Mononuclear cell (primary cell): Measurements from ENCODE around the gene NTN5. TPM values are rescaled to one million over a fixed set of nuclear protein-coding genes. Genes with fewer than 3 reads are reported as not detected.
"Not testable (repeated sequence)": the region's sequence is repeated elsewhere in the genome, so short reads cannot be mapped to it uniquely, and the experiment has no call there.

ENCODE experiments used
- H3K27me3 ChIP-seq: 2 replicates; pipeline ENCODE4 v1.6.0; 2011; ENCODE audit warnings: low read length, control low read depth; ENCODE audit not compliant: insufficient read depth
- H3K4me1 ChIP-seq: 2 replicates; pipeline ENCODE4 v1.5.1; 2011; ENCODE audit warnings: mild to moderate bottlenecking, low read length, control low read depth; ENCODE audit not compliant: insufficient read depth
- H3K4me3 ChIP-seq: 2 replicates; pipeline ENCODE4 v1.5.1; 2011; ENCODE audit warnings: mild to moderate bottlenecking, low read length, moderate library complexity
- H3K9me3 ChIP-seq: 2 replicates; pipeline ENCODE4 v1.5.1; 2011; ENCODE audit warnings: low read depth, mild to moderate bottlenecking, control low read depth, low read length
- total RNA-seq: library from RNA; depleted of rRNA; stranded (reverse); fragments of >200 nt; gene quantifications from one replicate; pipeline ENCODE4 v1.2.3, GENCODE V29; 2012

Gene NTN5
- total RNA-seq, 1 donor, result 0.63 TPM

GRCh38 chr19:48634424-48635262 is 38.2 kb downstream of the NTN5 start:
- Histone ChIP-seq H3K9me3 (no peaks in the 10 kb centered on the region), H3K4me3 (peak overlapping the region; percentile 15), H3K27me3 (no peaks in the 10 kb centered on the region), H3K4me1 (peaks cover 73% of the 10 kb centered on the region)

GRCh38 chr19:48634036-48634342 is 38.8 kb downstream of the NTN5 start:
- peak overlapping the region; percentile 10 for H3K4me3 ChIP-seq
- H3K4me1 ChIP-seq, result peaks cover 66% of the 10 kb centered on the region
- H3K27me3 ChIP-seq, result no peaks in the 10 kb centered on the region
- no peaks in the 10 kb centered on the region for H3K9me3 ChIP-seq

DNA sequence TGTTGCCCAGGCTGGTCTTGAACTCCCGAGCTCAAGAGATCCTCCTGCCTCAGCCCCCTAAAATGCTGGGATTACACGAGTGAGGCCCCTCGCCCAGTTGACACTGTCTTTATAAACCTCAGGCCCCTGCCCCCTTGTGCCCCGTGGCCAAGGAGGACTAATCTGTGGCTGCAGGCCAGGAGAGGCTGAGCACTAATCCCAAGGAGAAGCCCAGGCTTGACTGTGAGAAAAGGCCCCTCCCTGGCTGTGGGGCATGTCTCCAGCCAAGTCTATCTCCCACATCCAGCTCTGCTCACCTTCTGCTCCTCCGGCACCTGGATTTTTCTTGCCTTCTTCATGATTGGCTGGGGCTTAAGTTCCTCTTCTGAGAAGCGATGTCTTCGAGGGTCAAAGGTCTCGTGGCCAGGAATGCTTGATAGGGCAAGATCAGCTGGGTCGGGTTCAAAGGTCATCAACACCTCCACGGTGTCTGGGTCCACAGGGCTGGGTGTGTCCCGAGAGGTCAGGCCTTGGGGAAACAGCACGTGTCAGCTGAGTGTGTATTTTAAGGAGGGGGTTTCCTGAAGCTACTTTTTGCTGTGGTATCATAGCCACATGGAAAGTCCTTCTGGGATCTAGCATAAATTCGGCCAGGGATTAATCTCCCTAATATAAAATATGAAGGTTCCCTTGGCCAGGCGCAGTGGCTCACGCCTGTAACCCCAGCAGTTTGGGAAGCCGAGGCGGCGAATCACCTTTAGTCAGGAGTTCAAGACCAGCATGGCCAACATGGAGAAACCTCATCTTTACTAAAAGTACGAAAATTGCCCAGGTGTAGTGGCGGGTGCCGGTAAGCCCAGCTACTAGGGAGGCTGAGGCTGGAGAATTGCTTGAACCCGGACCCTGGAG is 39.4 kb downstream of the NTN5 start:
- Histone ChIP-seq H3K27me3 (no peaks in the 10 kb centered on the region), H3K4me3 (no peak overlapping the region), H3K9me3 (no peaks in the 10 kb centered on the region), H3K4me1 (peaks cover 60% of the 10 kb centered on the region)

GRCh38 chr19:48632692-48633147 is 40.1 kb downstream of the NTN5 start:
- H3K9me3 ChIP-seq, result no peaks in the 10 kb centered on the region
- H3K27me3 ChIP-seq, result no peaks in the 10 kb centered on the region
- H3K4me3 ChIP-seq, result no peak overlapping the region
- H3K4me1 ChIP-seq, result peaks cover 58% of the 10 kb centered on the region

- H3K4me3 ChIP-seq, H3K27me3 ChIP-seq, H3K9me3 ChIP-seq: not testable (repeated sequence)
- H3K4me1 ChIP-seq, result peaks cover 58% of the 10 kb centered on the region
Measured at GRCh38 chr19:48632286-48632685, 40.5 kb downstream of the NTN5 start.

- no peaks in the 10 kb centered on the region for H3K9me3 ChIP-seq
Measured at GRCh38 chr19:48631225-48631624, 41.6 kb downstream of the NTN5 start.

GRCh38 chr19:48630296-48631063 is 42.3 kb downstream of the NTN5 start:
- peaks cover 53% of the 10 kb centered on the region for H3K4me1 ChIP-seq
- H3K4me3 ChIP-seq, result no peak overlapping the region
- no peaks in the 10 kb centered on the region for H3K27me3 ChIP-seq
- no peaks in the 10 kb centered on the region for H3K9me3 ChIP-seq

More at GRCh38 chr19:48631225-48631624, 41.6 kb downstream of the NTN5 start:
- Histone ChIP-seq H3K4me3 (no peak overlapping the region), H3K4me1 (peaks cover 53% of the 10 kb centered on the region), H3K27me3 (no peaks in the 10 kb centered on the region)

- Histone ChIP-seq H3K27me3 (no peaks in the 10 kb centered on the region), H3K4me3 (no peak overlapping the region), H3K4me1 (peaks cover 47% of the 10 kb centered on the region), H3K9me3 (no peaks in the 10 kb centered on the region)
Measured at GRCh38 chr19:48629599-48630295, 43.1 kb downstream of the NTN5 start.

DNA sequence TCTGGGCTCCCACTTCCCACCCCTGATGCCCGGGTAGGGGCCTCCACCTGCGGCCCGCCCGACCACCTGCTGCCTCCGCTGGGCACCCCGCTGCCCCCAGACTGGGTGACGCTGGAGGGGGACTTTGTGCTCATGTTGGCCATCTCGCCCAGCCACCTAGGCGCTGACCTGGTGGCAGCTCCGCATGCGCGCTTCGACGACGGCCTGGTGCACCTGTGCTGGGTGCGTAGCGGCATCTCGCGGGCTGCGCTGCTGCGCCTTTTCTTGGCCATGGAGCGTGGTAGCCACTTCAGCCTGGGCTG is 43.6 kb downstream of the NTN5 start:
- no peaks in the 10 kb centered on the region for H3K9me3 ChIP-seq
- H3K4me3 ChIP-seq, result no peak overlapping the region
- H3K27me3 ChIP-seq, result no peaks in the 10 kb centered on the region
- H3K4me1 ChIP-seq, result peaks cover 46% of the 10 kb centered on the region

- no peak overlapping the region for H3K4me3 ChIP-seq
- no peaks in the 10 kb centered on the region for H3K9me3 ChIP-seq
- peaks cover 45% of the 10 kb centered on the region for H3K4me1 ChIP-seq
- no peaks in the 10 kb centered on the region for H3K27me3 ChIP-seq
Measured at GRCh38 chr19:48628486-48629296, 44.1 kb downstream of the NTN5 start.

DNA sequence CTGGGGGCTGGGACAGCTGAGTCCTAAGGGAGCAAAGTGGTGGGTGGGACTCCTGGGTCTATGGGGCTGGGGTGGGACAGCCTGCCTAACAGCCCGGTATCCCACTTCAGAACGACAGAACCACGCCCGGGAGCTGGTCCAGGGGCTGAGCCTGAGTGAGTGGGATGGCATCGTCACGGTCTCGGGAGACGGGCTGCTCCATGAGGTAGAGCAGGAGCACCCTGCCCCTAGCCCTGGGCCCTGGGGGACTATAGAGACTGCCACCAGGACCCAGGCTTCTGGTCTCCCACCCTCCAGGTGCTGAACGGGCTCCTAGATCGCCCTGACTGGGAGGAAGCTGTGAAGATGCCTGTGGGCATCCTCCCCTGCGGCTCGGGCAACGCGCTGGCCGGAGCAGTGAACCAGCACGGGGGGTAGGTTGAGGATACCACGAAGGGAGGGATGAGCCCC is 44.9 kb downstream of the NTN5 start:
- Histone ChIP-seq H3K4me1 (peaks cover 45% of the 10 kb centered on the region), H3K27me3 (no peaks in the 10 kb centered on the region), H3K4me3 (no peak overlapping the region), H3K9me3 (no peaks in the 10 kb centered on the region)

DNA sequence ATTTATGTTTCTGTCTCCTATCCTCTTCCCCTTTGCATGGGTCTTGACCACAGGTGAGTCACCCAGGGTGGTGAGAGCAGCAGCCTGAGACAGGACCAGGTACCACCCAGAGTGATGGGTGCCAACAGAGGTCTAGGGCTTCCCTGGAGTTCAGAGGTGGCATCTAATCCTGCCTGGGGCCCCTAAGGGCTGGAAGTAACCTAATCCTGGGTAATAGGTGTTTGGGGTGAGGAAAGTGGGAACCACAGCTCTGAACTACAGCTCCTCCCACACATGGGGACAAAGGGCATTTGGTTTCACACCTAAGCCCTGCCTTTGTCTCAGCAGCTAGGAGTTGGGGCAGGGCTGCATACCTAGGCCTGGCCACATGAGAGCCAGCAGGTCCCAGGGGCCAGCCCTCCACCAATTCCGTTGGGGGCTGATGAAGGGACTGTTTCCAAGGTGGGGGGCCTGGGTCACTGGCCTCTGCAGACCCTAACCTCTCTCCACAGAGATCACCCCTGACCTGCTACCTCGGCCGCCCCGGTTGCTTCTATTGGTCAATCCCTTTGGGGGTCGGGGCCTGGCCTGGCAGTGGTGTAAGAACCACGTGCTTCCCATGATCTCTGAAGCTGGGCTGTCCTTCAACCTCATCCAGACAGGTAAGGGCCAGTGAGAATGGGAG is 45.5 kb downstream of the NTN5 start:
- Histone ChIP-seq H3K27me3 (no peaks in the 10 kb centered on the region), H3K9me3 (no peaks in the 10 kb centered on the region), H3K4me1 (peaks cover 45% of the 10 kb centered on the region), H3K4me3 (no peak overlapping the region)

DNA sequence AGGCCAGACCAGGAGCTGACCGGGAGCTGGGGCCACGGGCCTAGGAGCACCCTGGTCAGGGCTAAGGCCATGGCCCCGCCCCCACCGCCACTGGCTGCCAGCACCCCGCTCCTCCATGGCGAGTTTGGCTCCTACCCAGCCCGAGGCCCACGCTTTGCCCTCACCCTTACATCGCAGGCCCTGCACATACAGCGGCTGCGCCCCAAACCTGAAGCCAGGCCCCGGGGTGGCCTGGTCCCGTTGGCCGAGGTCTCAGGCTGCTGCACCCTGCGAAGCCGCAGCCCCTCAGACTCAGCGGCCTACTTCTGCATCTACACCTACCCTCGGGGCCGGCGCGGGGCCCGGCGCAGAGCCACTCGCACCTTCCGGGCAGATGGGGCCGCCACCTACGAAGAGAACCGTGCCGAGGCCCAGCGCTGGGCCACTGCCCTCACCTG is 46.9 kb downstream of the NTN5 start:
- Histone ChIP-seq H3K4me1 (peaks cover 47% of the 10 kb centered on the region), H3K27me3 (no peaks in the 10 kb centered on the region), H3K9me3 (no peaks in the 10 kb centered on the region), H3K4me3 (no peak overlapping the region)
